PC-3 (cell line): ENCODE measurements around the gene ZNF283. TPM values are rescaled to one million over a fixed set of nuclear protein-coding genes. Genes with fewer than 3 reads are reported as not detected.
A peak's percentile ranks its signal among the peaks of the same experiment; 100 is the strongest.

Experiments used
- ATAC-seq: fragments of 200-7000 bp; cut with Tn5 transposase; 2 replicates; pipeline ENCODE4 v1.9.1; 2020; ENCODE audit warnings: mild to moderate bottlenecking, moderate library complexity
- BruUV-seq: library from RNA; stranded (reverse); fragments of 400-500 nt; replicated peaks from 2 replicates; lab custom pipeline; 2021; lab: Mats Ljungman, UMichigan
- CTCF ChIA-PET: fragments of 300-600 bp; sonication (Branson Sonifier 250); formaldehyde crosslinking; loops from one replicate; lab custom pipeline; 2022; ENCODE audit warnings: antibody characterized with exemption; lab: Charles Lee
- POLR2A ChIA-PET: fragments of 300-600 bp; sonication (Branson Sonifier 250); formaldehyde crosslinking; loops from one replicate; lab custom pipeline; 2022; ENCODE audit warnings: antibody characterized with exemption; ENCODE audit not compliant: unreplicated experiment; lab: Charles Lee
- DNase-seq: peaks from one replicate; pipeline ENCODE4 v3.0.0-alpha.2; 2015
- H2AFZ ChIP-seq: fragments of 300-600 bp; sonication (generic); 2 replicates; pipeline ENCODE4 v1.6.0; 2016; ENCODE audit warnings: antibody characterized with exemption, low read length
- H3F3A ChIP-seq: fragments of 300-600 bp; sonication (generic); one replicate; pipeline ENCODE4 v1.6.0; 2017; ENCODE audit warnings: antibody characterized with exemption, low read length, control low read depth, mild to moderate bottlenecking; ENCODE audit not compliant: unreplicated experiment
- H3K27ac ChIP-seq: fragments of 300-600 bp; sonication (generic); 2 replicates; pipeline ENCODE4 v1.5.1; 2016; ENCODE audit warnings: mild to moderate bottlenecking, low read length
- H3K27me3 ChIP-seq: fragments of 300-600 bp; sonication (generic); 2 replicates; pipeline ENCODE4 v1.6.1; 2016; ENCODE audit warnings: low read length, mixed read lengths
- H3K36me3 ChIP-seq: fragments of 300-600 bp; sonication (generic); 2 replicates; pipeline ENCODE4 v1.6.1; 2016; ENCODE audit warnings: low read depth, mixed run types, low read length, mixed read lengths
- H3K4me1 ChIP-seq: fragments of 300-600 bp; sonication (generic); 2 replicates; pipeline ENCODE4 v1.5.1; 2016; ENCODE audit warnings: low read length; ENCODE audit not compliant: insufficient read depth
- H3K4me2 ChIP-seq: fragments of 300-600 bp; sonication (generic); 2 replicates; pipeline ENCODE4 v1.6.0; 2016; ENCODE audit warnings: low read length
- H3K4me3 ChIP-seq: fragments of 300-600 bp; sonication (generic); 2 replicates; pipeline ENCODE4 v1.5.1; 2016; ENCODE audit warnings: mild to moderate bottlenecking, low read length, mixed read lengths
- H3K79me2 ChIP-seq: fragments of 300-600 bp; sonication (generic); 2 replicates; pipeline ENCODE4 v1.6.1; 2017; ENCODE audit warnings: low read length, mixed read lengths
- H3K9ac ChIP-seq: fragments of 300-600 bp; sonication (generic); 2 replicates; pipeline ENCODE4 v1.6.0; 2016; ENCODE audit warnings: mild to moderate bottlenecking, low read length
- H3K9me2 ChIP-seq: fragments of 300-600 bp; sonication (generic); replicated peaks from 2 replicates; pipeline ENCODE4 v1.6.1; 2016; ENCODE audit warnings: mixed run types, low read length, mixed read lengths
- H3K9me3 ChIP-seq: fragments of 300-600 bp; sonication (generic); 2 replicates; pipeline ENCODE4 v1.6.1; 2016; ENCODE audit warnings: low read length, mixed read lengths
- H4K20me1 ChIP-seq: fragments of 300-600 bp; sonication (generic); 2 replicates; pipeline ENCODE4 v1.6.1; 2016; ENCODE audit warnings: low read length, mixed read lengths
- CTCF ChIP-seq: fragments of 300-600 bp; sonication (generic); conservative IDR thresholded peaks from 2 replicates; pipeline ENCODE4 v1.5.1; 2017; ENCODE audit warnings: antibody characterized with exemption, low read depth, mild to moderate bottlenecking, low read length
- EZH2 ChIP-seq: fragments of 300-600 bp; sonication (generic); IDR thresholded peaks from one replicate; pipeline ENCODE4 v1.6.1; 2017; ENCODE audit warnings: antibody characterized with exemption, mild to moderate bottlenecking, low read length; ENCODE audit not compliant: unreplicated experiment
- EZH2phosphoT487 ChIP-seq: fragments of 300-600 bp; sonication (generic); IDR thresholded peaks from 2 replicates; pipeline ENCODE4 v1.6.1; 2018; ENCODE audit warnings: mild to moderate bottlenecking, antibody characterized with exemption, low read length, borderline replicate concordance
- intact Hi-C: fragments of 100-400 bp; cut with micrococcal nuclease; formaldehyde crosslinking; loops from 2 replicates; pipeline ENCODE4 v1.9.0; 2023
- total RNA-seq: library from RNA; depleted of rRNA; stranded (reverse); fragments of >200 nt; gene quantifications from 2 replicates; pipeline ENCODE4 v1.2.3, GENCODE V29; 2014

Gene ZNF283
- total RNA-seq, 1 experiment from 2014 or later, result 3.0 TPM

GRCh38 chr19:43779147-43779819 is 47.8 kb upstream of the ZNF283 start:
- H4K20me1 ChIP-seq, result no peaks in the 10 kb centered on the region
- peaks cover 47% of the 10 kb centered on the region for H3K79me2 ChIP-seq
- no peaks in the 10 kb centered on the region for H3F3A ChIP-seq
- intact Hi-C loops, result no loop called here
- H3K9me3 ChIP-seq, result no peaks in the 10 kb centered on the region
- ATAC-seq (no peak), DNase-seq (no peak)
- no peak overlapping the region for H2AFZ ChIP-seq
- POLR2A ChIA-PET, result no interaction called here
- CTCF ChIA-PET, result interaction anchor here (2.2 kb wide), 1 partner anchor 11 kb away, joined by 7 read pairs; no protein-coding TSS in a partner anchor
- H3K4me3 ChIP-seq, result peak overlapping the region; percentile 80
- no peaks in the 10 kb centered on the region for H3K27me3 ChIP-seq
- peaks cover 45% of the 10 kb centered on the region for H3K4me1 ChIP-seq
- peak overlapping the region; percentile 96 for H3K4me2 ChIP-seq
- H3K9me2 ChIP-seq, result no peaks in the 10 kb centered on the region
- no peak for TF ChIP-seq CTCF
- no peak for TF ChIP-seq EZH2phosphoT487
- no peak for TF ChIP-seq EZH2
- peak overlapping the region; percentile 87; the same call in 1 of the 2 replicates for H3K9ac ChIP-seq
- TSS peak; percentile 23 for BruUV-seq
- H3K27ac ChIP-seq, result 0 out of 2 replicates have a peak overlapping the region, but pooled peaks have one; percentile 0
- H3K36me3 ChIP-seq, result no peaks in the 10 kb centered on the region

GRCh38 chr19:43779820-43780219 is 47.3 kb upstream of the ZNF283 start:
- Histone ChIP-seq H3K36me3 (no peaks in the 10 kb centered on the region), H3K27ac (peak overlapping the region; percentile 88), H3K4me2 (peak overlapping the region; percentile 96), H3K4me1 (peaks cover 50% of the 10 kb centered on the region), H3K9ac (peak overlapping the region; percentile 87), H2AFZ (no peak overlapping the region), H4K20me1 (no peaks in the 10 kb centered on the region), H3K27me3 (no peaks in the 10 kb centered on the region), H3K79me2 (peaks cover 47% of the 10 kb centered on the region), H3K9me3 (no peaks in the 10 kb centered on the region), H3K4me3 (peak overlapping the region; percentile 80), H3F3A (no peaks in the 10 kb centered on the region), H3K9me2 (no peaks in the 10 kb centered on the region)
- TF ChIP-seq EZH2 (no peak), CTCF (peak; percentile 45; the same call in 1 of the 2 replicates), EZH2phosphoT487 (no peak)
- DNase-seq, result peak; percentile 33
- ChIA-PET POLR2A (no interaction called here), CTCF (interaction anchor here (2.2 kb wide), 1 partner anchor 11 kb away, joined by 7 read pairs; no protein-coding TSS in a partner anchor)
- no peak for ATAC-seq
- intact Hi-C loops, result no loop called here
- BruUV-seq, result no TSS peak
